GM19099 (cell line): ENCODE data around the gene PHACTR1.

Source experiments
- POLR2A ChIP-seq: IDR thresholded peaks from 3 replicates; pipeline ENCODE4 v1.6.1; 2011; ENCODE audit warnings: low read depth; ENCODE audit not compliant: insufficient read length; ENCODE audit errors: extremely low read depth

PHACTR1 gene

DNA sequence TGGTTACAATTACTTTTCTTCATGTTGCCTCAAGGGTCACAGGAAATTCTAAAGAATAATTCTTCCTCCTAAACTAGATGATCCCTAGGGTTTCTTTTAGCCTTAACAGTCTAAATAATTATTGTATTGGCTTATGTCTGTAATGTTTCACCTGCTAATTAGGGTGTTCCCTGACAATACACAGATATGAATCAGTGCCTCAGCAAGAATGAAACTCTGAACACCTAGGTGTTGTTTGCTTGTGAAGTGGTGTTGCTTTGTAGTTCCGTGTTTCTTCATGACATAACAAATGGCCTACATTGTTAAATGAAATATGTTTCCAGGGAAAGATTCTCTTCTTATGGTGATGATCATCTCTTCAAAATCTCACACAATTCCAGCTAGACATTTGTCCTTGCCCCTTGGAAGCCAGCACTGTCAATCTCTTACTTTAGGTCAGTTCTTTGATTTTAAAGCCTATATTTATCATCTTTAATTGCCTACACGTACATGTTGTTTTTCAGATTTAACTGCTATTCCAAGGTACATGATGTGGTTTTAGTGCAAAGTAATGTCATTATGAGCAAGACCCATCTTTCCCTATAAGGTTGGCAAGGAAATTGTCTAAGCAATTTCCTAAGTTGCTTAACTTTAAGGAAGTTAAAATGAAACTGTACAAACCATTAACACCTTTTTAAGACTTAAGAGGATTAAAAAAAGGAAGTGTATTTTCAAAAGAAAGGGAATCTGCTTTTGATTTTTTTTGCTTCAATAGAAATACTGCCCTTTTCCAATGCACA, 499.9 kb downstream of the PHACTR1 start:
- no peak for TF ChIP-seq POLR2A

DNA sequence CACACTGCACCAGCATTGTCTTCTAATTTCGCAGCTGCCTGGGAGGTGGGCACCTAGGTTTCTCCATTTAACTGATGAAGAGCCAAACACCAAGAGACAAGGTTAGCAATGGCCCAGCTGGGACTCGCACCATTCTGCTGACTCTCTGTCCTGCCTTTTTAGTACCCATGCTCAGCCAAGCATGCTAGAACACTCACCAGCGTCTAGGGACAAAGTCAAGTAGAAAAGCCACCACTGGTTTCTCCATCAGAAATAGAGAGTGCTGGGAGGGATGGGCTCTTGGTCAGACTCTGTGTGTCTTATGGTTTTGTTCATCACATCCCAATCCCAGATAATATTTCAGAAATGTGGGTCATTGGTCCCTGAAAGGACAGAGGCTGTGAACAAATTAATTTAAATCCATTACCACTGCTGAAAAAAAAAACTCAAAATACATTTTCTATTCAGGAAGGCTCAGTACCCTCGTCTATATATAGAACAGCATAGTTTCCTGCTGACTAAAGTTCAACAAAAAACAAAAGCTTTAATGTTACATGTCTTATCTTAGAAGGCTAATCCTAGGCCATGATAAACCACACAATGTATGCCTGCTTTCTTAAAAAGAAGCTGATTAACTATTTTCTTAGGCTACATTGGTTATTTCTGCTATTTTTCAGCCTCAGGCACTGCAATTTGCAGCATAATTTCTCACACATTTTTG, 500.8 kb downstream of the PHACTR1 start:
- no peak for TF ChIP-seq POLR2A

DNA sequence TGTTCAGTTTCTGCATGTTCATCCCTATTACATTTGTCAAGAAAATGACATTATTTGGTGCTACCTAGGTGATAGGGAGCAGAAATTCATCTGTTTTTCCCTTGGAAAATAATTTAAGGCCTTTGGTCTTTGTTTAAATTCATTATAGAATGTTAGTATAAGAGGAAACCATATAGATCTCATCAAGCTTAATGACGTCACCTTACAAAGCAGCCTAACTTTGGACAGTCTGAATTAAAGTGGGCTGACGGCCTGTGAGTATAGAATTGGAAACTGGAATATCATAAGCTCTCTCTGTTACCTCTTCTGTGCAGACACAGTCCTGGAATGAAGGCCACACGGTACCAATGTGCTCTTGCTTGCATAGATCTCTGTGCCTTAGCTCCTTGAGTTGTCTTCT, 503.7 kb downstream of the PHACTR1 start:
- no peak for TF ChIP-seq POLR2A

DNA sequence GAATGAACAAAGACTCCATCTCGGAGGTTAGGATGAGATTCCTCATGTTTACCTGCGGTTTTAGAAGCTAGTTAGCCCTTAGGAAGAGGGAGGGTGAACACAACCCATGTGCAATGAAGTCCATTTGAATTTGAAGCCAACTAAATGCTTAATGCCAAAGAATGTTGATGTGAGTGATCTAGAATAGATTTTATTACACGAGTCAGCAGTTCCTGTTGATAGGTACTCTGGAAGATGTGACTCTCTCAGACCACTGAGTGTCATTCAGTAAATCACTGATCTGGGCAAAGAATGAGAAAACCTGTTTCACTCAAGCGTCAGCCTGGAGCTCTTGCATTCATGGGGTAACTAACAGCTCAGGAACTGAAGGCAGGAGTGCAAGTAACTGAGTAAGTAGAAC, 505.5 kb downstream of the PHACTR1 start:
- no peak for TF ChIP-seq POLR2A

DNA sequence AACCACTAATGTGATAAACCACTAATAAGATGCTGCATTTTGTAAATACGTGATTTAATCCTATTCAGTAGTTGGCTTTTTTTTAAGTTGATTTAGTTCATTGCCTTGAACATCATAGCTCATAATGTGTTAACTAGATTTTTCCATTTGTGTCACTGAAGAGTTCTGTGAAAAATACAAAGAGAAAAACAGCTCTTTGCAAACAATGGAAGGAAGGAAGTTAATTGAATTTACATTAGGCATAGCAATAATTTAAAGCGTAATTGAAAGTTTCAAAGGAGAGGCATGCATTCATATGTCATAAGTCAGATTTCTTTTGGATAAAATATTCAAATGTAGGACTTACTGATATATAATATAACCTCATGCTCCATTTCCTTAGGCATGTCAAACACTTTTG, 509.5 kb downstream of the PHACTR1 start:
- TF ChIP-seq POLR2A, result no peak

DNA sequence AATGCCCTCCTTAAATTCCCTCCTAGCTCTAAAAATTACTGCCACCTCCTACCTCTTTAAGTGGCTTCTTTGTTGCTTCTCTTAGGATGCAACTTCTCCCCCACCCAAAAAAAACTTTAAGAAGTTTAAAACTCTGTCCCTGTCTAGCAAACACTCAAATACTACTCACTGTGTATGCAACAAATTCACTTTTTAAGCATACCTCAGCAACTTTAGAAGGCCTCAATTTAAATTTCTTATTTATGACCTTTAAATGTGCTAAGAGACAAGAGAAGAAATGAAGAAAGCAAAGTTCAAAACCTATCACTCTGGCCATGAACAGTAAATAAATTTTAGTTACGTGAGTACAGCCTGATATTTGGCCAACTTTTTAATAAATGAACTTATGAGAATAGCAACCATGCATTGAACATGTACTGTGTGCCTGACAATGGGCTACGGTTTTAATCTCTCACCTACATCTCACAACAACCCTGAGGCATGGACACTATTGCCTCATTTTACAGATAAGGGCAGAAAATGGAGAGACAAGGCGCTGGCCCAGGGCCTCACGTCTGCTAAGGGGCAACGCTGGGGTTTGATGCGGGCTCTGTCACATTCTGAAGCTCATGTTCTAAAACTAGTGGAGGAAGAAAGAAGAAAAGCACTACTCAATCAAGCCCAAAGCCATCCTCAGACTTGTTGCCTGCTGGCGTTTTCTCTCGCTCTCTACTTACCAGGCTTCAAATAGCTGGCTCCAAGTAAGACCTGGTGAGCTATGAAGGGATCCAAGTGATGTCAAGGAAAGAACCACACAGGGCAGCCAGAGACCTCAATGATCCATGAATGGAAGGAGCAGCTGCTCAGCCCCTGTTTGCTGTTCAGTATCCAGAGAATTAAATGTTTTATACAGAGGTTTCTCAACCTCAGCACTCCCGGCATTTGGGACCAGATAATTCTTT, 512.0 kb downstream of the PHACTR1 start:
- TF ChIP-seq POLR2A, result no peak

DNA sequence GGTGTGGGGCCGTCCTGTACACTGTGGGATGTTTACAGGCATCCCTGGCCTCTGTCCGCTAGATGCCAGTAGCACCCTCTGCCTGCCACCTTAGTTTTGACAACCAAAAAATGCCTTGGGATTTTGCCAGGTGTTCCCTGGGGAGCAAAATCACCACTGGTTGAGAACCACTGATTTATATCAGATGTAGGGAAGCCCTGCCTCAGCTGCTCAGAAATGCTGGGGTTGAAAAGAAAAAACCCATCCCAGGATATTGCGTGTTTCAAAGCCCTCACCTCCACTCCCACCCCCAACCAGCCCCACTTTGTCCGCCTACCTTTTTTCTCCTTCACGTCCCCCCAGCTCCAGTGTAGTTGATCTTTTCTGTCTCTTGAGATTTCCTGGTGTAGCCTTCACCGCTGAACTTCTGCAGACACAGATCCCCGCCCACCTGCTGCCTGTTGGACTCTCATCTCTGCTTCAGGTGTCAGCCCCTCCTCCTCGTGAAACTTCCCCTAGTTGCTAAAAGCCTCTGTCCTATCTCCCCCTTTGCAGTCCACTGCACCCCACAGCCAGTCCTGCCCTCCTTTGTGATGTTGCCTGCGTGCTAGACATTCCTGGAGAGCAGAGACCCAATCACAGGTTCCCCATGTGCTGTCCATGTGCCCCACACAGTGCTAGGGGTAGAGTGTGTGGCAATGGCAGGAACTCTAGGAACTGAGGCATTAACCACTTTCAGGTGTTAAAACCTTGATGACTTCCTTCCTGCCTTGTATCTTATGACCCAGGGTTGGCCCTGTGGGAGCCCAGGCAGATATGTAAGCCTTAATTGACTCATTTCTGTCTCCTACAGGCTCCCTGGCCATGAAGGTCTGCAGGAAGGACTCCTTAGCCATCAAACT, 512.9 kb downstream of the PHACTR1 start:
- no peak for TF ChIP-seq POLR2A

DNA sequence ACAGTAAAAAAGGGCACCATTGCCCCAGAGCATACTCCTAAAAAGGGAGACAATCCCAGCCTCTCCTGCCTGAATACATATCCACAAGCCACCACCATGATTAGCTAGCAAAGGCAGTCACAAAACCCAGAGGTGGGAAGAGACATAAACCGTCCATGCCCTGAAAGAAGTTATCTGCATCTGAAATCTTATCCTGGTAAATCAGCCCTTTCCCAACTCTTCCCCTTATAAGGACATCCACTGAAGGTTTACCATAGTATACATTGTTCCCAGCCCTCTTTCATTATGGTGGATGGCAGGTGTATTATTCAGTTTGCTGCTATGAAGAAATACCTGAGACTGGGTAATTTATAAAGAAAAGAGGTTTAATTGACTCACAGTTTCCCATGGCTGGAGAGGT, 516.5 kb downstream of the PHACTR1 start:
- TF ChIP-seq POLR2A, result no peak

DNA sequence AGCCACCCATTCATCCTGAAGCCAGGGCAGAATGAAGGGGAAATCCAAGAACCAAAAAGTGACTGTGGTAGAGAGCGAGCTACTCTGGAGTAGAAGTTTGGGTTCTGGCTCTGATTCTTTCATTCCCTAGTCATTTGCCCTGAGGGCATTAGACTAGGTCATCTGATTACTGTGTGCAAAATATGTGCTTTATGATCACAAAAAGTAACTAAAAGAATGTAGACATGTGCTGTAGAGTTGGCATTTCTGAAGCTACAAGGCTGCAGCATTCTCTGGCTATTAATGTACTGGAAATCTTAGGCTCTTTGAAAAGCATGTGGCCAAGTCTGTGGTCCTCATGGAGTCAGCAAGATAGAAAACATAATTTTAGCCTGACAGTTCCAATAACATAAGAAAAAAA, 517.6 kb downstream of the PHACTR1 start:
- no peak for TF ChIP-seq POLR2A

DNA sequence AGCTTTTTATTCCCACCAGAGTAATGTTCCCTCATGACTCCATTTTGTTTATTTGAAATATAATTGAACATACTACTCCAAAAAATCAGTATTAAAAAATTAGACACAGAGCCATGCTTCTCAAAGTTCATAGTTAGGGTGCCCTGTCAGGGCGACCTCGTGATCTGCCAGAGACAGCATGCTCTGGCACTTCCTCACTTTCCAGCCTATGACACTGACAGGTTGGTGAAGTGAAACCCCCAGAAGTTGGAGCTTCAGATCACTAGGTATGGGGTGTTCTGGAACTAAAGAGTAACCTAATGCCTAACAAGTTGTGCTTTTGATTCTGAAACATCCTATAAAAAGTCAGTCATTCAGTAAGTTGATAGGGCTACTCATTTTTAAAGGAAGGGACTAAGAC, 518.8 kb downstream of the PHACTR1 start:
- no peak for TF ChIP-seq POLR2A

DNA sequence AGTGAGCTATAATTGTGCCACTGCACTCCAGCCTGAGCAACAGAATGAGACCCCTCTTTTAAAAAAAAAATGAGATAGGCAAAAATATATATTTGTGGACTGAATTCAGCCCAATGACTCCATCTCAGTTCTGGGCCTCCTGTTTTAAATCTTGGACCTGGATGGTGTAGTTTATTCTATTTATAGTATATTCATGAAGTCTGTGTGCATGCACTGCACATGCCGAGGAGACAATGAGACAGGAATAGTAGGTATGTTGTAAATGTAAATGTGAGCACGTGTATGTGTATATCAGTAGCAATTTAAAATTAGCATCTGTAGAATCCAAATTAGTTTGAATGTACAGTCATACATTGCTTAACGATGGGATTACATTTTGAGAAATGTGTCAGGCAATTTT, 520.8 kb downstream of the PHACTR1 start:
- no peak for TF ChIP-seq POLR2A

DNA sequence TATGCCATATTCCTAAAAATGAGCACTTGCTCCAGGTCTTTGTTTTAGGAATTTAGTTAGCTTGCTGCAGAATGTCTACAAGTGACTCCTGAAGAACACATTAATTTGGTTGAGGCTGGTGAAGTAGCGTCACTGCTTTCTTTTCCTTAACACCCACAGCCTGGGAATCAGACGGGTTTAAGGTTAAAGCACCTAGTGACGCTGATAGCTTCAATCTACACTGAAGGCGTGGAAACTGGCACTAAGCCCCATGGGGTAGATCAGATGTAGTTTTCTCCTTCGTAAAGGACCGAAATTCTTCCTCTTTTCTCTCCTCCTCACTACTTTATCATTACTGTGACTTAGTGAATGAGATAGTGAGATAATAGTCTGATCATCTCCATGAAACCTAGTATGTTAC, 521.5 kb downstream of the PHACTR1 start:
- TF ChIP-seq POLR2A, result no peak

DNA sequence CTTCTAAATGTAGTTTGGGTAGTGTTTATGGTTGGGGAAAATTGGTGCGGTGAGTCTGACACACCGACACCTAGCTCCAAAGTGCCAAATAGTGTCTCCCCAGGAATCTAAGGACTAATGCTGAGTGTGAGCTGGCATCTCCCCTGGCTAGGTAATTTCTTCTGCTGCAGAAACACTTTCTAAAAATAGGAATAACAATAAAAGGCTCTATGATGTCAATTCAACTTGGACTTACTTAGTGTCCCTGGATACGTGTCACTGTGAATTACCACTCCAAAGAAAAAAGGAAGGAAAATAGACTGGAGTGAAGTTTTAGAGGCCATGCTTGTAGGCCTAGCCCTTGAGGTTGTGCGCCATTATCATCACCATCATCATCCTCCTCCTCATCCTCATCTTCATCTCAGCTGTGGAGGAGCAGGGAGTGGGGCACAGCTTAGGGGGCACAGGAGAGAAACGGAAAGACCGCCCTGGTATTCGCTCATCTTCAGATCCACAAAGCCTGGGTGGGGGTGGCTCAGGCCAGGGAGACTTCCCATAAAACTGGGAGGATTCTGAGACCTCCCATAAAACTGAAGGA, 522.2 kb downstream of the PHACTR1 start:
- TF ChIP-seq POLR2A, result no peak
